ENCODE measurements around the gene THUMPD1. TPM values are rescaled to one million over a fixed set of nuclear protein-coding genes. Genes with fewer than 3 reads are reported as not detected.

The THUMPD1 gene
- total RNA-seq, 4 donors from 2014 or later, result 26.5 to 58.0 (median 44.1) TPM

DNA sequence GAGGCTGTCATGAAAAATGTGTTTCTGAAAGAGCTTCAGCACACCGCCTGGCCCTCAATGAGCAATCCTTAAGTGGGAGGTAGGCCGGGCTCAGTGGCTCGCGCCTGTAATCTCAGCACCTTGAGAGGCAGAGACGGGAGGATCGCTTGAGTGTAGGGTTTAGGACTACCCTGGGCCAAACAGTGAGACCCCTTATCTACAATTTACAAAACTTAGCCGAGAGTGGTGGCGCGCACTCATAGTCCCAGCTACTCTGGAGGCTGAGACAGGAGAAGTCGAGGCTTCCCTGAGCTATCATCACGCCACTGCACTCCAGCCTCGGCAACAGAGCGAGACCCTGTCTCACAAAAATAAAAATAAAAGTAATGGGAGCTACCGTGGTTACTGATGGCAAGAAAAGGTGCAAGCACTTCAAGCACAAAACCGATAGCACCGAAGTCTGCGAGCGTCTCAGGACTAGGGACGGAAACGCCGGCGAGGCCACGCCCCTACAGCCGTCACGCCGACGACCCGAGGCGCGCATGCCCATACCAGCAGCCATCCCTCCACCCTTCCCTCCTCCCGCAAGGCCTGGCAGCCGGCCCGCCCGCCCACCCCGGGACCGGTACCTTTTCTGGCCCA, 607 bp downstream of the THUMPD1 start:
- peak in 1 of 4 donors; percentile 4 for TF ChIP-seq POLR2A (IDR thresholded peaks at IDR 0.05)
- no peak for TF ChIP-seq CTCF (IDR thresholded peaks at IDR 0.05)
- peak overlapping the region; percentile 95 to 99 (median 99) for H3K27ac ChIP-seq
- peak overlapping the region; percentile 94 to 99 (median 96) for H3K4me3 ChIP-seq
- peaks cover 6 to 30% (median 26%) of the 10 kb centered on the region in 3 donors for H3K36me3 ChIP-seq
- no peaks in the 10 kb centered on the region for H3K9me3 ChIP-seq
- DNase-seq, result peak; percentile 41
- 0% methylated on average over 27 to 30 of the region's 36 CpGs for WGBS, 2 donors
- intact Hi-C loops (cut with DNase I), result no loop called here
- peaks cover 14 to 32% (median 15%) of the 10 kb centered on the region in 3 donors for H3K4me1 ChIP-seq
- H3K27me3 ChIP-seq, result no peaks in the 10 kb centered on the region

DNA sequence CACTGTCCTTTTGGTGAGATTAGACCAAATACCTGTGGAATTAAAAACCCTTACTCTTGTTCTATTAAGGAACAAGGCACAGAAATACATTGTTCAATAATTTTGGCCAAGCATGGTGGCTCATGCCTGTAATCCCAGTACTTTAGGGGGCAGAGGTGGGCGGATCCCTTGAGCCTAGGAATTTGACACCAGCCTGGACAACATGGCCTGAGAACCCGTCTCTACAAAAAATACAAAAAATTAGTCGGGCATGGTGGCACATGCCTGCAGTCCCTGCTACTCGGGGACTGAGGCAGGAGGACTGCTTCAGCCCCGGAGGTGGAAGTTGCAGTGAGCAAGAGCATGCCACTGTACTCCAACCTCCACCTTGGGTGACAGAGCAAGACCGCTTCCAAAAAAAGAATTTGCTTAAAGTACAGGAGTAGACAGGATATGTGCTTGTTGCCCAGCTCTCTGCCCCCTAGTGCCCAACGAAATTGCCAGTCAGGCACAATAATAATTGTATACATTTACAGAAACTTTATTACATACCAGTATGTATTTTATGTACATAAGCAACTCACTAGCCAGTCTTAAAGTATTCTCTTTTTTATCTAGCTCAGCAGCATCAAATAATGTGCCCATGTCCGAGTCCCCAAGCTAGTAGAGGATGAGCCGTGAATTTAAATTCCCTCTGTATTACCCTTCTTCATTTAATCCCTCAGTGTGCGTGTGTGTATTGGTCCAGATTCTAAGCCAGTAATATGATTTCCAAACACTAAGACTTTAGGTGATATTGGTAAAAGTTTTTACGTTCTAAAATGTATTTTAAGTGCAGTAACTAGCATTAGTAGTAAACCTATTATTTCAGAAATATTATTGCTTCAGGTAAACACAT, 1.4 kb downstream of the THUMPD1 start:
- Histone ChIP-seq H3K27me3 (no peaks in the 10 kb centered on the region), H3K9me3 (no peaks in the 10 kb centered on the region), H3K4me3 (peak overlapping the region; percentile 94 to 99 (median 96)), H3K27ac (peak overlapping the region; percentile 95 to 99 (median 99)), H3K4me1 (peaks cover 14 to 32% (median 15%) of the 10 kb centered on the region in 3 donors), H3K36me3 (peaks cover 6 to 38% (median 28%) of the 10 kb centered on the region in 3 donors)
- intact Hi-C loops (cut with DNase I), result no loop called here
- WGBS, 2 donors, result 18 to 22% methylated on average over 11 of the region's 11 CpGs
- peak in 5 of 6 experiments; percentile 9 to 46 (median 25) for TF ChIP-seq CTCF (IDR thresholded peaks at IDR 0.05)
- TF ChIP-seq POLR2A (IDR thresholded peaks at IDR 0.05), result no peak
- DNase-seq, result no peak

DNA sequence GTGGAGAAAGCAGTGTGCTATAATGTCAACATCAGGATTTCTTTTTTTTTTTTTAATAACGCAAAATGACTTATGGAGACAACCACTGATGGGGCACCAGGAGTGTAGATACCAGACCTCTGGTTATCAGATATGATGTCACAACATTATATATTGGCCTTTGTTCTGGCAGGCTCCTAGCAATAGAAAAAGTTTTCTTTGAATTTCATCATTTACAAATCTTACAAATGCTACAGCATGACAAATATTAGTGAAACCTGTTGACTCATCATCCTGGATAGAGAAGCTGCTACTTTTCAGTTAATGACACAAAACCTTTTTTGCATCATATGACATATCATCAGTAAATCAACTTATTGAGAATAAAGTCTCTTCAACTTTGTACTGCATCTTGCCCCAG, 6.1 kb downstream of the THUMPD1 start:
- peaks cover 6 to 51% (median 28%) of the 10 kb centered on the region in 3 donors for H3K36me3 ChIP-seq
- H3K27ac ChIP-seq, result no peak overlapping the region
- DNase-seq, result no peak
- H3K4me1 ChIP-seq, result peaks cover 13 to 23% (median 13%) of the 10 kb centered on the region in 3 donors
- H3K9me3 ChIP-seq, result no peaks in the 10 kb centered on the region
- intact Hi-C loops (cut with DNase I), result no loop called here
- no peak for TF ChIP-seq CTCF (IDR thresholded peaks at IDR 0.05)
- no peak for TF ChIP-seq POLR2A (IDR thresholded peaks at IDR 0.05)
- H3K4me3 ChIP-seq, result no peak overlapping the region
- WGBS, 2 donors, result 84 to 100% methylated on average over 1 of the region's 1 CpG
- H3K27me3 ChIP-seq, result no peaks in the 10 kb centered on the region

- no peak for DNase-seq
- Histone ChIP-seq H3K27ac (peak overlapping the region in 1 of 4 donors; percentile 11), H3K4me1 (peaks cover 6 to 16% (median 6%) of the 10 kb centered on the region in 3 donors), H3K9me3 (no peaks in the 10 kb centered on the region), H3K27me3 (no peaks in the 10 kb centered on the region), H3K4me3 (no peak overlapping the region), H3K36me3 (peaks cover 6 to 51% (median 28%) of the 10 kb centered on the region in 3 donors)
- intact Hi-C loops (cut with DNase I), result no loop called here
- 48 to 58% methylated on average over 3 of the region's 3 CpGs for WGBS, 2 donors
- no peak for TF ChIP-seq CTCF (IDR thresholded peaks at IDR 0.05)
- no peak for TF ChIP-seq POLR2A (IDR thresholded peaks at IDR 0.05)
These were observed 6.8 kb downstream of the THUMPD1 start for GRCh38 chr16:20734782-20735181.

- Histone ChIP-seq H3K27ac (peak overlapping the region in 2 of 4 donors; percentile 11 to 28), H3K27me3 (no peaks in the 10 kb centered on the region), H3K9me3 (no peaks in the 10 kb centered on the region), H3K4me3 (no peak overlapping the region), H3K4me1 (peaks cover 0 to 8% (median 0%) of the 10 kb centered on the region in 3 donors), H3K36me3 (peaks cover 6 to 51% (median 28%) of the 10 kb centered on the region in 3 donors)
- 72 to 80% methylated on average over 3 of the region's 3 CpGs for WGBS, 2 donors
- DNase-seq, result no peak
- no peak for TF ChIP-seq CTCF (IDR thresholded peaks at IDR 0.05)
- TF ChIP-seq POLR2A (IDR thresholded peaks at IDR 0.05), result no peak
- intact Hi-C loops (cut with DNase I), result no loop called here
These were observed 7.6 kb downstream of the THUMPD1 start for GRCh38 chr16:20734056-20734455.
